Suppressor macrophage treated with lipopolysaccharide for 1 hour (primary cell): ENCODE measurements around the gene SOX21.
A peak's percentile ranks its signal among the peaks of the same experiment; 100 is the strongest.

Source experiments
- DNase-seq, 3 donors: peaks; one replicate each; pipeline ENCODE4 v3.0.0-alpha.2; 2020 to 2022

The SOX21 gene

GRCh38 chr13:94674609-94675348, 37.6 kb downstream of the SOX21 start:
- peak; percentile 57 to 73 (median 70) for DNase-seq

GRCh38 chr13:94673851-94674250, 38.5 kb downstream of the SOX21 start:
- DNase-seq, result no peak

- no peak for DNase-seq
Measured at GRCh38 chr13:94672400-94672799, 39.9 kb downstream of the SOX21 start.

- DNase-seq, result peak; percentile 37 to 70 (median 43)
Measured at GRCh38 chr13:94667190-94667589, 45.2 kb downstream of the SOX21 start.

- DNase-seq, result peak; percentile 4 to 27 (median 8)
Measured at GRCh38 chr13:94666065-94666464, 46.3 kb downstream of the SOX21 start.

- no peak for DNase-seq
Measured at GRCh38 chr13:94664889-94665288, 47.5 kb downstream of the SOX21 start.

GRCh38 chr13:94662274-94662945, 49.9 kb downstream of the SOX21 start:
- no peak for DNase-seq

GRCh38 chr13:94661406-94661805, 50.9 kb downstream of the SOX21 start:
- no peak for DNase-seq

GRCh38 chr13:94660695-94661326, 51.5 kb downstream of the SOX21 start:
- DNase-seq, result peak in 2 of 3 donors; percentile 9 to 33
